Endothelial cell of umbilical vein (primary cell): ENCODE data around the gene NOX1. TPM values are rescaled to one million over a fixed set of nuclear protein-coding genes. Genes with fewer than 3 reads are reported as not detected.
"Not testable (repeated sequence)": the region's sequence is repeated elsewhere in the genome, so short reads cannot be mapped to it uniquely, and the experiment has no call there.

Experiments
- BruUV-seq: library from RNA; stranded (reverse); fragments of 400-500 nt; replicated peaks from 2 replicates; lab custom pipeline; 2021; lab: Mats Ljungman, UMichigan
- CTCF ChIA-PET: fragments of 300-600, 350-600 bp; sonication (Branson Sonifier 250); formaldehyde crosslinking; loops from one replicate; lab custom pipeline; 2021; ENCODE audit warnings: antibody characterized with exemption, inconsistent platforms; lab: Charles Lee
- POLR2A ChIA-PET: fragments of 300-600, 350-600 bp; sonication (Branson Sonifier 250); formaldehyde crosslinking; loops from one replicate; lab custom pipeline; 2021; ENCODE audit warnings: antibody characterized with exemption, inconsistent platforms; lab: Charles Lee
- DNase-seq: peaks from one replicate; pipeline ENCODE4 v3.0.0-alpha.2; 2011; ENCODE audit warnings: low read depth, low spot score
- FAIRE-seq: peaks from 2 replicates; lab custom pipeline; 2011; peaks lifted over from hg19 to GRCh38; lab: Jason Lieb, UNC
- H2AFZ ChIP-seq: 2 replicates; pipeline ENCODE4 v1.6.0; 2012; ENCODE audit warnings: low read depth, low read length, control low read depth, inconsistent platforms
- H3K27ac ChIP-seq: 2 replicates; pipeline ENCODE4 v1.5.1; 2011; ENCODE audit warnings: low read depth, mild to moderate bottlenecking, control low read depth, low read length, moderate library complexity; ENCODE audit not compliant: insufficient read depth
- H3K27me3 ChIP-seq, 2 experiments: 2 replicates each; pipeline versions ENCODE4 v1.6.0 to v1.6.1; 2011; ENCODE audit warnings: low read length in 2 of 2, mixed read lengths in 1 of 2; ENCODE audit not compliant: control insufficient read depth in 2 of 2, insufficient read depth in 2 of 2
- H3K36me3 ChIP-seq, 2 experiments: 2 replicates in 1 of 2; 3 replicates in 1 of 2; pipeline ENCODE4 v1.5.1; 2011; ENCODE audit warnings: low read length in 2 of 2, mild to moderate bottlenecking in 1 of 2, moderate library complexity in 1 of 2; ENCODE audit not compliant: control insufficient read depth in 2 of 2, insufficient read depth in 2 of 2; ENCODE audit errors: extremely low read depth in 1 of 2
- H3K4me1 ChIP-seq: 3 replicates; pipeline ENCODE4 v1.5.1; 2011; ENCODE audit warnings: mild to moderate bottlenecking, low read length; ENCODE audit not compliant: control insufficient read depth, insufficient read depth; ENCODE audit errors: extremely low read depth
- H3K4me2 ChIP-seq: 2 replicates; pipeline ENCODE4 v1.6.1; 2011; ENCODE audit warnings: low read length, control low read depth, mixed read lengths; ENCODE audit not compliant: insufficient read depth
- H3K4me3 ChIP-seq, 3 experiments: fragments of 200-600 bp in 1 of 3; sonication (generic), shearing (Covaris generic) in 1 of 3; replicated peaks in 1 of 3; 2 replicates each; pipeline ENCODE4 v1.5.1; 2011 to 2016; ENCODE audit warnings: control low read depth in 3 of 3, low read length in 3 of 3, mild to moderate bottlenecking in 2 of 3, inconsistent platforms in 1 of 3, low read depth in 1 of 3, moderate library complexity in 1 of 3; ENCODE audit not compliant: insufficient read depth in 1 of 3
- H3K79me2 ChIP-seq: 2 replicates; pipeline ENCODE4 v1.6.0; 2012; ENCODE audit warnings: low read length, inconsistent platforms; ENCODE audit not compliant: control insufficient read depth, insufficient read depth
- H3K9ac ChIP-seq: replicated peaks from 2 replicates; pipeline ENCODE3; 2011; ENCODE audit warnings: low read length, control low read depth; ENCODE audit not compliant: insufficient read depth; ENCODE audit errors: extremely low read depth
- H3K9me1 ChIP-seq: replicated peaks from 3 replicates; pipeline ENCODE4 v1.6.0; 2011; ENCODE audit warnings: mild to moderate bottlenecking, low read length; ENCODE audit not compliant: control insufficient read depth, insufficient read depth; ENCODE audit errors: extremely low read depth
- H3K9me3 ChIP-seq: replicated peaks from 2 replicates; pipeline ENCODE4 v1.5.1; 2012; ENCODE audit warnings: low read length, inconsistent platforms; ENCODE audit not compliant: control insufficient read depth, insufficient read depth
- H4K20me1 ChIP-seq: replicated peaks from 2 replicates; pipeline ENCODE3; 2011; ENCODE audit warnings: mild to moderate bottlenecking, low read length; ENCODE audit not compliant: control insufficient read depth, insufficient read depth; ENCODE audit errors: extremely low read depth
- EZH2 ChIP-seq: IDR thresholded peaks from 2 replicates; pipeline ENCODE4 v1.6.1; 2012; ENCODE audit warnings: borderline replicate concordance, low read depth, mild to moderate bottlenecking, moderate library complexity, low read length, inconsistent platforms; ENCODE audit not compliant: severe bottlenecking
- FOS ChIP-seq: IDR thresholded peaks from 2 replicates; pipeline ENCODE4 v1.6.1; 2011; ENCODE audit warnings: mild to moderate bottlenecking, low read length, moderate library complexity, borderline replicate concordance; ENCODE audit not compliant: insufficient read depth
- JUN ChIP-seq: IDR thresholded peaks from 2 replicates; pipeline ENCODE4 v1.6.1; 2011; ENCODE audit warnings: borderline replicate concordance, low read depth; ENCODE audit not compliant: insufficient read length, insufficient read depth
- MAX ChIP-seq: IDR thresholded peaks from 2 replicates; pipeline ENCODE4 v1.6.1; 2011; ENCODE audit not compliant: insufficient read depth, insufficient read length
- MYC ChIP-seq: IDR thresholded peaks from one replicate; pipeline ENCODE4 v1.6.1; 2011; ENCODE audit warnings: mild to moderate bottlenecking, low read depth, low read length
- POLR2AphosphoS5 ChIP-seq: IDR thresholded peaks from 2 replicates; pipeline ENCODE4 v1.6.1; 2012; ENCODE audit warnings: low read depth, mild to moderate bottlenecking, control low read depth, low read length, moderate library complexity; ENCODE audit not compliant: insufficient read depth
- dilution Hi-C: fragments of 300-500 bp; cut with MboI; formaldehyde crosslinking; loops from one replicate; pipeline ENCODE4 v1.15.0; 2019; ENCODE audit warnings: low sequenced_read_pairs; ENCODE audit not compliant: extremely low pct_ligation_motif_present
- intact Hi-C: fragments of 100-400 bp; cut with micrococcal nuclease; formaldehyde crosslinking; loops from one replicate; pipeline ENCODE4 v1.10.0; 2022
- polyA plus RNA-seq, 4 experiments: library from polyadenylated mRNA; depleted of rRNA in 3 of 4; stranded (reverse) in 3 of 4; unstranded in 1 of 4; fragments of >200 nt; gene quantifications; 2 replicates each; pipeline versions ENCODE4 v1.2.1 to v1.2.3, GENCODE V29; 2011 to 2012; ENCODE audit warnings: missing spikeins in 1 of 4
- total RNA-seq: library from RNA; stranded (reverse); gene quantifications from 2 replicates; pipeline ENCODE4 v1.2.3, GENCODE V29; 2021

Gene NOX1
- total and polyA plus RNA-seq, 2 donors (not counting 3 experiments of a cell fraction or from before 2014, with no cell fraction given): not detected

GRCh38 chrX:100812216-100813158 is 61.7 kb downstream of the NOX1 start:
- no peak overlapping the region for H3K4me2 ChIP-seq
- H3K36me3 ChIP-seq: no peaks in the 10 kb centered on the region
- H3K4me3 ChIP-seq: no peak overlapping the region
- H3K4me1 ChIP-seq: no peaks in the 10 kb centered on the region
- ChIA-PET POLR2A (no interaction called here), CTCF (no interaction called here)
- no peak for FAIRE-seq
- dilution Hi-C loops (no loop called here), intact Hi-C loops (no loop called here)
- H3K9ac ChIP-seq: no peak overlapping the region
- TF ChIP-seq MAX: no peak
- no peak for TF ChIP-seq JUN
- TF ChIP-seq MYC: no peak
- no peak for TF ChIP-seq FOS
- no peak for TF ChIP-seq POLR2AphosphoS5
- TF ChIP-seq EZH2: no peak
- no peaks in the 10 kb centered on the region for H4K20me1 ChIP-seq
- H2AFZ ChIP-seq: no peak overlapping the region
- no peak overlapping the region for H3K27ac ChIP-seq
- no peaks in the 10 kb centered on the region for H3K9me3 ChIP-seq
- H3K9me1 ChIP-seq: no peaks in the 10 kb centered on the region
- DNase-seq: no peak
- H3K27me3 ChIP-seq: peaks cover 3 to 4% of the 10 kb centered on the region in 2 experiments
- H3K79me2 ChIP-seq: no peaks in the 10 kb centered on the region
- no TSS peak for BruUV-seq

- dilution Hi-C loops, H3K4me1 ChIP-seq, H3K79me2 ChIP-seq, H2AFZ ChIP-seq, H3K4me3 ChIP-seq, H3K9me1 ChIP-seq, FAIRE-seq, H3K9ac ChIP-seq, H3K36me3 ChIP-seq, H3K9me3 ChIP-seq, H3K27ac ChIP-seq, H4K20me1 ChIP-seq, POLR2A ChIA-PET, DNase-seq, CTCF ChIA-PET, intact Hi-C loops, BruUV-seq, H3K4me2 ChIP-seq: not testable (repeated sequence)
- peaks cover 0 to 12% of the 10 kb centered on the region in 2 experiments for H3K27me3 ChIP-seq
Observed at GRCh38 chrX:100808265-100808664, 65.9 kb downstream of the NOX1 start.
